Endothelial cell (in vitro differentiated cells): ENCODE measurements around the gene OLFM3. TPM values are rescaled to one million over a fixed set of nuclear protein-coding genes. Genes with fewer than 3 reads are reported as not detected.

Source experiments
- DNase-seq: peaks from one replicate; pipeline ENCODE4 v3.0.0; 2021; ENCODE audit warnings: low spot score
- H3K27ac Mint-ChIP-seq: one replicate; pipeline ENCODE4 v1.8.0; 2021; ENCODE audit warnings: mixed read lengths, inconsistent platforms; ENCODE audit not compliant: unreplicated experiment
- H3K27me3 Mint-ChIP-seq: one replicate; pipeline ENCODE4 v1.8.0; 2021; ENCODE audit warnings: mild to moderate bottlenecking, moderate library complexity, mixed read lengths, inconsistent platforms; ENCODE audit not compliant: unreplicated experiment
- H3K36me3 Mint-ChIP-seq: one replicate; pipeline ENCODE4 v1.8.0; 2021; ENCODE audit warnings: mild to moderate bottlenecking, low read depth, mixed read lengths, inconsistent platforms; ENCODE audit not compliant: unreplicated experiment
- H3K4me1 Mint-ChIP-seq: one replicate; pipeline ENCODE4 v1.8.0; 2021; ENCODE audit warnings: mild to moderate bottlenecking, mixed read lengths, inconsistent platforms; ENCODE audit not compliant: unreplicated experiment
- H3K4me3 Mint-ChIP-seq: one replicate; pipeline ENCODE4 v1.8.0; 2021; ENCODE audit warnings: mild to moderate bottlenecking, mixed read lengths, inconsistent platforms; ENCODE audit not compliant: unreplicated experiment
- H3K9me3 Mint-ChIP-seq: one replicate; pipeline ENCODE4 v1.8.0; 2021; ENCODE audit warnings: mixed read lengths, inconsistent platforms; ENCODE audit not compliant: unreplicated experiment
- CTCF ChIP-seq: fragments of 200-600 bp; sonication (generic); IDR thresholded peaks from one replicate; pipeline ENCODE4 v1.5.0; 2021; ENCODE audit warnings: antibody characterized with exemption; ENCODE audit not compliant: unreplicated experiment
- total RNA-seq: library from RNA; stranded (reverse); fragmentation: NEBNext Ultra II Directional; extraction: Animal tissue kit (Norgen Biotek cat#: 25700); gene quantifications from one replicate; pipeline ENCODE4 v1.2.1, GENCODE V29; 2021; ENCODE audit not compliant: unreplicated experiment

Gene OLFM3
- total RNA-seq, 1 donor from 2014 or later, result 0.23 TPM

DNA sequence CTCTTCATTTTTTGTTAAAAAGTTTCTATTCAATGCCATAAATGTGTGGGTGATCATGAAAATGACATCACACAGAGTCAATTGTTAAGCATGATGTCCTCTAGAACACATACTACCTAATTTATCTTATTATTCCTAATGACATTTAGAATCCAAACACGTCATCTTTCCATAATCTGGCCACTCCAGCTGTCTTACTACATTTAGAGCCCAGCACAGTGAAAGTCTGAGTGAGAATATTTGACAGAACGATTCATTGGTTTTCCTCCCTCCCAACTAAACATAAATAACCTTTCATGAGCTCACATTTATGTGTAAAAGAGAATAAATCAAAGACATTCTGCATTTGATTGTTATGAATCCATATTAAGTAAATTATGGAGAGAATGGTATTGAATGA, 160.7 kb downstream of the OLFM3 start:
- Mint-ChIP-seq H3K4me3 (no peak overlapping the region), H3K27ac (no peak overlapping the region), H3K36me3 (no peaks in the 10 kb centered on the region), H3K4me1 (peaks cover 5% of the 10 kb centered on the region), H3K27me3 (no peaks in the 10 kb centered on the region), H3K9me3 (no peaks in the 10 kb centered on the region)
- TF ChIP-seq CTCF, result no peak
- DNase-seq, result no peak

- H3K36me3 Mint-ChIP-seq, result no peaks in the 10 kb centered on the region
- TF ChIP-seq CTCF, result no peak
- H3K27me3 Mint-ChIP-seq, result peaks cover 4% of the 10 kb centered on the region
- no peak for DNase-seq
- no peak overlapping the region for H3K4me3 Mint-ChIP-seq
- no peak overlapping the region for H3K27ac Mint-ChIP-seq
- peaks cover 5% of the 10 kb centered on the region for H3K4me1 Mint-ChIP-seq
- H3K9me3 Mint-ChIP-seq, result no peaks in the 10 kb centered on the region
Measured at GRCh38 chr1:101833312-101833711, 163.4 kb downstream of the OLFM3 start.

- H3K4me3 Mint-ChIP-seq, result no peak overlapping the region
- H3K27ac Mint-ChIP-seq, result no peak overlapping the region
Measured at GRCh38 chr1:101826416-101826815, 170.3 kb downstream of the OLFM3 start.

GRCh38 chr1:101820071-101820470, 176.7 kb downstream of the OLFM3 start:
- Mint-ChIP-seq H3K36me3 (no peaks in the 10 kb centered on the region), H3K9me3 (no peaks in the 10 kb centered on the region), H3K27ac (no peak overlapping the region), H3K4me3 (no peak overlapping the region), H3K4me1 (peaks cover 3% of the 10 kb centered on the region), H3K27me3 (peaks cover 1% of the 10 kb centered on the region)
- peak; percentile 17 for DNase-seq
- TF ChIP-seq CTCF, result peak; percentile 16

More at GRCh38 chr1:101826416-101826815, 170.3 kb downstream of the OLFM3 start:
- Mint-ChIP-seq H3K9me3 (no peaks in the 10 kb centered on the region), H3K27me3 (peaks cover 4% of the 10 kb centered on the region), H3K36me3 (no peaks in the 10 kb centered on the region), H3K4me1 (no peaks in the 10 kb centered on the region)
- no peak for DNase-seq
- TF ChIP-seq CTCF, result no peak

DNA sequence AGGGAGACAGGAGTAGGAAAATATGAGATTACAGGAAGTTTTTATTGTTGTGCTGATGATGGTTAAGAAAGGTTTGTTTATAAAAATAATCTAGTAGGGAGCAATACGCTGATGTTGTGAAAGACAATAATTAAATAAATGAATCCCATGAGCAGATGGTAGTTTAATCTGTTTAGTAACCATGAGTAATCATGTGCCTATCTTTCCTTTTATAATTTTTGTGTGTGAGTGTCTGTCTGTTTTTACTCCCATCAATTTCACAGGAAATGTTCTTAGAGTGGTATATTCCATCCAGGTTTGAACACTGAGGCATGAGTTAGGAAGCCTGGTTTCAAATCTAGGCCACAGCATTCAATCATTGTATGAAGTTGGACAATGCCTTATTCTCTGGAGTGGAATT, 180.5 kb downstream of the OLFM3 start:
- Mint-ChIP-seq H3K9me3 (no peaks in the 10 kb centered on the region), H3K4me1 (peaks cover 3% of the 10 kb centered on the region), H3K27ac (no peak overlapping the region), H3K27me3 (peaks cover 1% of the 10 kb centered on the region), H3K4me3 (no peak overlapping the region), H3K36me3 (no peaks in the 10 kb centered on the region)
- DNase-seq, result no peak
- no peak for TF ChIP-seq CTCF
